WTC11 (cell line): ENCODE measurements around the gene SGCA. TPM values are rescaled to one million over a fixed set of nuclear protein-coding genes. Genes with fewer than 3 reads are reported as not detected.

Experiments
- ATAC-seq: fragments of 200-7000 bp; cut with Tn5 transposase; 2 replicates; pipeline ENCODE4 v1.10.0; 2021; ENCODE audit warnings: mild to moderate bottlenecking, moderate library complexity
- CTCF ChIA-PET: fragments of 300-600 bp; sonication (Branson Sonifier 250); formaldehyde crosslinking; loops from one replicate; lab custom pipeline; 2021; ENCODE audit warnings: antibody characterized with exemption; lab: Charles Lee
- POLR2A ChIA-PET: fragments of 350-600 bp; sonication (Branson Sonifier 250); formaldehyde crosslinking; loops from one replicate; lab custom pipeline; 2021; ENCODE audit warnings: antibody characterized with exemption; lab: Charles Lee
- DNase-seq: peaks from one replicate; pipeline ENCODE4 v3.0.0; 2021; ENCODE audit warnings: low spot score
- H3K27ac Mint-ChIP-seq: 2 replicates; pipeline ENCODE4 v1.8.0; 2021; ENCODE audit warnings: mixed read lengths
- H3K27me3 Mint-ChIP-seq: 2 replicates; pipeline ENCODE4 v1.8.0; 2021; ENCODE audit warnings: low read depth, mild to moderate bottlenecking, moderate library complexity, mixed read lengths
- H3K36me3 Mint-ChIP-seq: 2 replicates; pipeline ENCODE4 v1.8.0; 2021; ENCODE audit warnings: mixed read lengths
- H3K4me1 Mint-ChIP-seq: 2 replicates; pipeline ENCODE4 v1.8.0; 2022; ENCODE audit warnings: mixed read lengths
- H3K4me3 Mint-ChIP-seq: 2 replicates; pipeline ENCODE4 v1.8.0; 2021; ENCODE audit warnings: mild to moderate bottlenecking, moderate library complexity, mixed read lengths
- H3K9me3 Mint-ChIP-seq: 2 replicates; pipeline ENCODE4 v1.8.0; 2021; ENCODE audit warnings: mixed read lengths
- EMX1 ChIP-seq: fragments of 250-450 bp; sonication (Bioruptor Pico); IDR thresholded peaks from 2 replicates; pipeline ENCODE4 v1.8.0; 2021; ENCODE audit warnings: mild to moderate bottlenecking
- ETV6 ChIP-seq: sonication (generic); formaldehyde crosslinking; IDR thresholded peaks from 2 replicates; pipeline ENCODE4 v1.8.1; 2022; ENCODE audit warnings: mild to moderate bottlenecking, missing genetic modification reagents
- FOXP1 ChIP-seq: sonication (generic); formaldehyde crosslinking; IDR thresholded peaks from 2 replicates; pipeline ENCODE4 v1.8.0; 2022; ENCODE audit warnings: missing genetic modification reagents, mild to moderate bottlenecking, moderate library complexity, borderline replicate concordance
- HMGA2 ChIP-seq: fragments of 250-450 bp; sonication (Bioruptor Pico); IDR thresholded peaks from 2 replicates; pipeline ENCODE4 v1.4.0; 2021; ENCODE audit warnings: mild to moderate bottlenecking, moderate library complexity
- SOX15 ChIP-seq: fragments of 250-450 bp; sonication (Bioruptor Pico); IDR thresholded peaks from 2 replicates; pipeline ENCODE4 v1.9.0; 2021; ENCODE audit warnings: mild to moderate bottlenecking
- SP1 ChIP-seq: sonication (generic); formaldehyde crosslinking; conservative IDR thresholded peaks from 2 replicates; pipeline ENCODE4 v1.8.1; 2022; ENCODE audit warnings: missing genetic modification reagents
- TEAD4 ChIP-seq: sonication (generic); formaldehyde crosslinking; IDR thresholded peaks from 2 replicates; pipeline ENCODE4 v1.8.0; 2022; ENCODE audit warnings: mild to moderate bottlenecking, missing genetic modification reagents
- TP53 ChIP-seq: sonication (generic); formaldehyde crosslinking; IDR thresholded peaks from 2 replicates; pipeline ENCODE4 v1.8.1; 2023; ENCODE audit warnings: mild to moderate bottlenecking, missing genetic modification reagents
- ZNF138 ChIP-seq: sonication (generic); formaldehyde crosslinking; conservative IDR thresholded peaks from 2 replicates; pipeline ENCODE4 v1.8.1; 2022; ENCODE audit warnings: mild to moderate bottlenecking, moderate library complexity, missing genetic modification reagents
- ZNF219 ChIP-seq: sonication (generic); formaldehyde crosslinking; IDR thresholded peaks from 2 replicates; pipeline ENCODE4 v1.8.0; 2023; ENCODE audit warnings: missing genetic modification reagents, mild to moderate bottlenecking, borderline replicate concordance
- ZNF263 ChIP-seq: sonication (generic); formaldehyde crosslinking; IDR thresholded peaks from 2 replicates; pipeline ENCODE4 v1.8.1; 2022; ENCODE audit warnings: low read depth, mild to moderate bottlenecking, moderate library complexity, missing genetic modification reagents
- ZNF416 ChIP-seq: fragments of 250-450 bp; sonication (Bioruptor Pico); IDR thresholded peaks from 2 replicates; pipeline ENCODE4 v1.9.0; 2021; ENCODE audit warnings: mild to moderate bottlenecking, inconsistent platforms
- ZNF423 ChIP-seq: fragments of 250-450 bp; sonication (Bioruptor Pico); IDR thresholded peaks from 2 replicates; pipeline ENCODE4 v2.1.2; 2022; ENCODE audit warnings: mild to moderate bottlenecking, moderate library complexity
- total RNA-seq: library from RNA; stranded (reverse); gene quantifications from 3 replicates; pipeline ENCODE4 v1.2.3, GENCODE V29; 2021
- TF ChIP-seq, protein P1 (sequence below): sonication (generic); formaldehyde crosslinking; IDR thresholded peaks from 2 replicates; pipeline ENCODE4 v1.8.1; 2023; ENCODE audit warnings: mild to moderate bottlenecking, missing genetic modification reagents, moderate library complexity
- TF ChIP-seq, protein P2 (sequence below): sonication (generic); formaldehyde crosslinking; IDR thresholded peaks from 2 replicates; pipeline ENCODE4 v1.8.0; 2022; ENCODE audit warnings: mild to moderate bottlenecking, missing genetic modification reagents
- TF ChIP-seq, protein P3 (sequence below): fragments of 250-450 bp; sonication (Bioruptor Pico); IDR thresholded peaks from 2 replicates; pipeline ENCODE4 v1.8.0; 2021; ENCODE audit warnings: mild to moderate bottlenecking
- TF ChIP-seq, protein P4 (sequence below): sonication (generic); formaldehyde crosslinking; IDR thresholded peaks from 2 replicates; pipeline ENCODE4 v1.8.1; 2022; ENCODE audit warnings: low read depth, missing genetic modification reagents, borderline replicate concordance
- TF ChIP-seq, protein P5 (sequence below): sonication (generic); formaldehyde crosslinking; IDR thresholded peaks from 2 replicates; pipeline ENCODE4 v1.8.1; 2023; ENCODE audit warnings: mild to moderate bottlenecking, moderate library complexity, missing genetic modification reagents
- TF ChIP-seq, protein P6 (sequence below): sonication (generic); formaldehyde crosslinking; IDR thresholded peaks from 2 replicates; pipeline ENCODE4 v1.8.0; 2022; ENCODE audit warnings: mild to moderate bottlenecking, missing genetic modification reagents
- TF ChIP-seq, protein P7 (sequence below): fragments of 200-600 bp; IDR thresholded peaks from 2 replicates; pipeline ENCODE4 v1.8.0; 2022; ENCODE audit warnings: antibody characterized with exemption

SGCA gene
- total RNA-seq, 1 experiment from 2014 or later: 1.0 TPM

DNA sequence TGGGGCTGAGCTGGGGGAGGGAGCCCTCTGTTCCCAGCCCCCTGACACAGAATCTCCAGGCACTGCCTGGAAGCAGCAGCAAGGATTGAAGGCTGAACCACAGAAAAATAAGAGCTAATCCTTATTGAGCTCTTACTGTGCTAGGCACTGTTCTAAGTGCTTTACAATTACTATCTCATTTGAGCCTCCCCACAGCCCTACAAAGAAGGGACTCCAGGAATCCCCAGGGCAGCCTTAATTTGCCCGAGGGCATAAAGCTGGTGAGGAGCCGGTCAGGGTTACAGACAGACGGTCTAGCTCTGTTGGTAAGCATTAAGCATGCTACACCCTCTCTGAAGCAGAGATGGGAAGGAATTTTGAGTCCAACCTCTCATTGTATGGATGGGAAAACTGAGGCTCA lies 42.9 kb upstream of the SGCA start (continued):
- TF ChIP-seq, protein P1, sequence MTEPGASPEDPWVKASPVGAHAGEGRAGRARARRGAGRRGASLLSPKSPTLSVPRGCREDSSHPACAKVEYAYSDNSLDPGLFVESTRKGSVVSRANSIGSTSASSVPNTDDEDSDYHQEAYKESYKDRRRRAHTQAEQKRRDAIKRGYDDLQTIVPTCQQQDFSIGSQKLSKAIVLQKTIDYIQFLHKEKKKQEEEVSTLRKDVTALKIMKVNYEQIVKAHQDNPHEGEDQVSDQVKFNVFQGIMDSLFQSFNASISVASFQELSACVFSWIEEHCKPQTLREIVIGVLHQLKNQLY (CRISPR knock-in tag): no peak

DNA sequence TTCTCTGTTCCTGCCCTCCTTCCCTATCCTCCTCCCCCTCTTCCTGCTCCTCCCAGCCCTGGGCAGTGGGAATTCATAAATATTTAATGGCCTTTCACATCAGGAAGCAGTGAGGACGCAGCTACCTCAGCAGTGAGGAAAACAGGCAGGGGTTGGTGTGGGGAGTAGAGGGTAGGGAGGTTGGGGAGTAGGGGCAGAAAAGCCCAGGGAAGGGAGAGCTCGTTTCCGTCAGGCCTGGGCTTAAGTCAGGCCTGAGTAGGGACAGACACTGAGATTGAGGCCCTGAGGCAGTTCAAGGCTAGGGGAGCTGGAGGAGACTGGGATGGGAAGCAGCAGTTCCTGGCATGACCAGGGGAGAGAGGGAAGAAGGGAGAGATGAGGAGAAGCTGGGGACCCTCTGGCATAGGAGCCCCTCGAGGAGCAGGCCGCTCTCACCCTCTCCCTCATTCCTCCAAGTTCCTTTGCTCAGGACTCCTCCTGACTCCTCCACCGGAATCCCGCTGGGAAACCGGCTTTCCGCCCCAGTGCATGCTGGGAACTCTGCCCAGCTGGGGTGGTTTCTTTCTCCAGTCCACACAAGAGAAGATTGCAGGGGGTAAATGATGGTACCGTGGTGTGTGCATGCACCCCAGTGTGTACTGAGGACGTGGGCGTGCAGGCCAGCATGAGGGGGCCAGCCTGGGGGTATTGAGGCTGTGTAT lies 42.0 kb upstream of the SGCA start:
- no peaks in the 10 kb centered on the region for H3K36me3 Mint-ChIP-seq
- peaks cover 39% of the 10 kb centered on the region for H3K4me1 Mint-ChIP-seq
- CTCF ChIA-PET: interaction anchor here (0.6 to 2.6 kb wide), 20 partner anchors 9 to 238 kb away, joined by 3 to 27 read pairs (median 6); partner anchors contain the start of genes PDK2, PPP1R9B and SGCA
- peaks cover 38% of the 10 kb centered on the region for H3K27me3 Mint-ChIP-seq
- peak overlapping the region; percentile 66 for H3K27ac Mint-ChIP-seq
- no peaks in the 10 kb centered on the region for H3K9me3 Mint-ChIP-seq
- TF ChIP-seq, protein P2, sequence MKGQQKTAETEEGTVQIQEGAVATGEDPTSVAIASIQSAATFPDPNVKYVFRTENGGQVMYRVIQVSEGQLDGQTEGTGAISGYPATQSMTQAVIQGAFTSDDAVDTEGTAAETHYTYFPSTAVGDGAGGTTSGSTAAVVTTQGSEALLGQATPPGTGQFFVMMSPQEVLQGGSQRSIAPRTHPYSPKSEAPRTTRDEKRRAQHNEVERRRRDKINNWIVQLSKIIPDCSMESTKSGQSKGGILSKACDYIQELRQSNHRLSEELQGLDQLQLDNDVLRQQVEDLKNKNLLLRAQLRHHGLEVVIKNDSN (CRISPR knock-in tag): no peak
- TF ChIP-seq SP1 (CRISPR knock-in tag) (0 out of 2 replicates have a peak, but pooled peaks have one; percentile 31), ETV6 (CRISPR knock-in tag) (0 out of 2 replicates have a peak, but pooled peaks have one; percentile 23), TP53 (peak; percentile 33; the same call in 1 of the 2 replicates), ZNF263 (peak; percentile 80), ZNF423 (CRISPR knock-in tag) (peak; percentile 54), ZNF219 (CRISPR knock-in tag) (no peak), HMGA2 (CRISPR knock-in tag) (no peak), TEAD4 (CRISPR knock-in tag) (no peak), EMX1 (CRISPR knock-in tag) (no peak), FOXP1 (0 out of 2 replicates have a peak, but pooled peaks have one; percentile 15)
- TF ChIP-seq, protein P3, sequence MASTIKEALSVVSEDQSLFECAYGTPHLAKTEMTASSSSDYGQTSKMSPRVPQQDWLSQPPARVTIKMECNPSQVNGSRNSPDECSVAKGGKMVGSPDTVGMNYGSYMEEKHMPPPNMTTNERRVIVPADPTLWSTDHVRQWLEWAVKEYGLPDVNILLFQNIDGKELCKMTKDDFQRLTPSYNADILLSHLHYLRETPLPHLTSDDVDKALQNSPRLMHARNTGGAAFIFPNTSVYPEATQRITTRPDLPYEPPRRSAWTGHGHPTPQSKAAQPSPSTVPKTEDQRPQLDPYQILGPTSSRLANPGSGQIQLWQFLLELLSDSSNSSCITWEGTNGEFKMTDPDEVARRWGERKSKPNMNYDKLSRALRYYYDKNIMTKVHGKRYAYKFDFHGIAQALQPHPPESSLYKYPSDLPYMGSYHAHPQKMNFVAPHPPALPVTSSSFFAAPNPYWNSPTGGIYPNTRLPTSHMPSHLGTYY (CRISPR knock-in tag): no peak
- POLR2A ChIA-PET: interaction anchor here (0.7 kb wide), 2 partner anchors 36 to 249 kb away, joined by 3 read pairs; no protein-coding TSS in a partner anchor
- H3K4me3 Mint-ChIP-seq: peak overlapping the region; percentile 11; the same call in 1 of the 2 replicates
- DNase-seq (no peak), ATAC-seq (peak; percentile 70)

DNA sequence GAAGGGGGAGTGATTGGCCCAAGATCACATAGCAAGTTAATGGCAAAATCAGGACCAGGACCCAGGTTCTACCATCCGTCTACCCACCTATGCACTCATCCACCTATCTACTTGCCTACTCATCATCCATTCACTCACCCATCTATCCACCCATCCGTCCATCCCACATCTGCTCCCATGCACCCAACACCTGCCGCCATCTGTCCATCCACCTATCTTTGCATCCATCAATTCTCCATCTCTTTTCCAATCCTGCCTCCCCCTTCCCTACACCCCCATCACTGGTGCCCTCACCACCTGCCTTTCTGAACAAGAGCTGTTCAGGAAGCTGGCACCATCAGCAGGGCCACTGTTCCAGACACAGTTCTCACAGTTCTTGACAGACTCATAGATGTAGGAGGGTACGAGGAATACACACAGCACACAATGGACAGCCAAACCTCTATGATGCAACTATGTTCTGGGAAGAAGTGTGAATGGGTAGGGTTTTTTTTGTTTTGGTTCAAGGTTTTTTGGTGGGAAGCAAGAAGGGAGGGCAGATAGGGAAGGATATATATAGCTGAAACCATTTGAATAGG lies 40.3 kb upstream of the SGCA start:
- no peak for DNase-seq
- CTCF ChIA-PET: interaction anchor here (0.7 to 1.4 kb wide), 2 partner anchors 11 to 31 kb away, joined by 6 to 7 read pairs; no protein-coding TSS in a partner anchor
- Mint-ChIP-seq H3K36me3 (no peaks in the 10 kb centered on the region), H3K27ac (no peak overlapping the region), H3K27me3 (peaks cover 22% of the 10 kb centered on the region), H3K4me1 (peaks cover 39% of the 10 kb centered on the region), H3K9me3 (no peaks in the 10 kb centered on the region), H3K4me3 (no peak overlapping the region)
- ATAC-seq: no peak
- POLR2A ChIA-PET: no interaction called here
- TF ChIP-seq SOX15 (CRISPR knock-in tag) (no peak), ZNF416 (CRISPR knock-in tag) (no peak), ZNF138 (CRISPR knock-in tag) (no peak)
- TF ChIP-seq, protein P4, sequence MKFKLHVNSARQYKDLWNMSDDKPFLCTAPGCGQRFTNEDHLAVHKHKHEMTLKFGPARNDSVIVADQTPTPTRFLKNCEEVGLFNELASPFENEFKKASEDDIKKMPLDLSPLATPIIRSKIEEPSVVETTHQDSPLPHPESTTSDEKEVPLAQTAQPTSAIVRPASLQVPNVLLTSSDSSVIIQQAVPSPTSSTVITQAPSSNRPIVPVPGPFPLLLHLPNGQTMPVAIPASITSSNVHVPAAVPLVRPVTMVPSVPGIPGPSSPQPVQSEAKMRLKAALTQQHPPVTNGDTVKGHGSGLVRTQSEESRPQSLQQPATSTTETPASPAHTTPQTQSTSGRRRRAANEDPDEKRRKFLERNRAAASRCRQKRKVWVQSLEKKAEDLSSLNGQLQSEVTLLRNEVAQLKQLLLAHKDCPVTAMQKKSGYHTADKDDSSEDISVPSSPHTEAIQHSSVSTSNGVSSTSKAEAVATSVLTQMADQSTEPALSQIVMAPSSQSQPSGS (CRISPR knock-in tag): no peak
- TF ChIP-seq, protein P5, sequence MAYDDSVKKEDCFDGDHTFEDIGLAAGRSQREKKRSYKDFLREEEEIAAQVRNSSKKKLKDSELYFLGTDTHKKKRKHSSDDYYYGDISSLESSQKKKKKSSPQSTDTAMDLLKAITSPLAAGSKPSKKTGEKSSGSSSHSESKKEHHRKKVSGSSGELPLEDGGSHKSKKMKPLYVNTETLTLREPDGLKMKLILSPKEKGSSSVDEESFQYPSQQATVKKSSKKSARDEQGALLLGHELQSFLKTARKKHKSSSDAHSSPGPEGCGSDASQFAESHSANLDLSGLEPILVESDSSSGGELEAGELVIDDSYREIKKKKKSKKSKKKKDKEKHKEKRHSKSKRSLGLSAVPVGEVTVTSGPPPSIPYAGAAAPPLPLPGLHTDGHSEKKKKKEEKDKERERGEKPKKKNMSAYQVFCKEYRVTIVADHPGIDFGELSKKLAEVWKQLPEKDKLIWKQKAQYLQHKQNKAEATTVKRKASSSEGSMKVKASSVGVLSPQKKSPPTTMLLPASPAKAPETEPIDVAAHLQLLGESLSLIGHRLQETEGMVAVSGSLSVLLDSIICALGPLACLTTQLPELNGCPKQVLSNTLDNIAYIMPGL (CRISPR knock-in tag): no peak
- TF ChIP-seq, protein P6, sequence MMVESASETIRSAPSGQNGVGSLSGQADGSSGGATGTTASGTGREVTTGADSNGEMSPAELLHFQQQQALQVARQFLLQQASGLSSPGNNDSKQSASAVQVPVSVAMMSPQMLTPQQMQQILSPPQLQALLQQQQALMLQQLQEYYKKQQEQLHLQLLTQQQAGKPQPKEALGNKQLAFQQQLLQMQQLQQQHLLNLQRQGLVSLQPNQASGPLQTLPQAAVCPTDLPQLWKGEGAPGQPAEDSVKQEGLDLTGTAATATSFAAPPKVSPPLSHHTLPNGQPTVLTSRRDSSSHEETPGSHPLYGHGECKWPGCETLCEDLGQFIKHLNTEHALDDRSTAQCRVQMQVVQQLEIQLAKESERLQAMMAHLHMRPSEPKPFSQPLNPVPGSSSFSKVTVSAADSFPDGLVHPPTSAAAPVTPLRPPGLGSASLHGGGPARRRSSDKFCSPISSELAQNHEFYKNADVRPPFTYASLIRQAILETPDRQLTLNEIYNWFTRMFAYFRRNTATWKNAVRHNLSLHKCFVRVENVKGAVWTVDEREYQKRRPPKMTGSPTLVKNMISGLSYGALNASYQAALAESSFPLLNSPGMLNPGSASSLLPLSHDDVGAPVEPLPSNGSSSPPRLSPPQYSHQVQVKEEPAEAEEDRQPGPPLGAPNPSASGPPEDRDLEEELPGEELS (CRISPR knock-in tag): no peak
- TF ChIP-seq, protein P7, sequence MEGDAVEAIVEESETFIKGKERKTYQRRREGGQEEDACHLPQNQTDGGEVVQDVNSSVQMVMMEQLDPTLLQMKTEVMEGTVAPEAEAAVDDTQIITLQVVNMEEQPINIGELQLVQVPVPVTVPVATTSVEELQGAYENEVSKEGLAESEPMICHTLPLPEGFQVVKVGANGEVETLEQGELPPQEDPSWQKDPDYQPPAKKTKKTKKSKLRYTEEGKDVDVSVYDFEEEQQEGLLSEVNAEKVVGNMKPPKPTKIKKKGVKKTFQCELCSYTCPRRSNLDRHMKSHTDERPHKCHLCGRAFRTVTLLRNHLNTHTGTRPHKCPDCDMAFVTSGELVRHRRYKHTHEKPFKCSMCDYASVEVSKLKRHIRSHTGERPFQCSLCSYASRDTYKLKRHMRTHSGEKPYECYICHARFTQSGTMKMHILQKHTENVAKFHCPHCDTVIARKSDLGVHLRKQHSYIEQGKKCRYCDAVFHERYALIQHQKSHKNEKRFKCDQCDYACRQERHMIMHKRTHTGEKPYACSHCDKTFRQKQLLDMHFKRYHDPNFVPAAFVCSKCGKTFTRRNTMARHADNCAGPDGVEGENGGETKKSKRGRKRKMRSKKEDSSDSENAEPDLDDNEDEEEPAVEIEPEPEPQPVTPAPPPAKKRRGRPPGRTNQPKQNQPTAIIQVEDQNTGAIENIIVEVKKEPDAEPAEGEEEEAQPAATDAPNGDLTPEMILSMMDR: no peak
